ENCODE results near the gene MARCHF11. TPM values are rescaled to one million over a fixed set of nuclear protein-coding genes. Genes with fewer than 3 reads are reported as not detected.

The MARCHF11 gene
- total RNA-seq, 1 experiment from 2014 or later, result not detected

DNA sequence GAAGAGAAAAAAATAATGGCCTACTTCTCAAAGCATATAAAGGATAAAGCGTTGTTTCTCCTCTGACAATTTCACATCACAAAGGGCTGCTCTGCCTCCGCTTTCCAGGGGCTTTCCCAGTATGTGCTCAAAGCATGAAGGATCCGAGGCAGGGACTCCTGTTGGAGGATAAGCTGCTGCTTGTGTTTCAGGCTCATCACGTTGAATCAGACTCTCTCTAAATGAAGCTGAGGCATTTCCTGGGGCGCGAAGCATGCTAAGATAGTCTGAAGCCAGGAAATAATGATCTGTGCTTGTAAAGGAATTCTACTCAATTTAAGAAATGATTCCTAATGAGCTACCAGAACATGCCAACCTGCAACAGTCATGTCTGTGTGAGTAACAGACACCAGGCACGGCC is 97.5 kb downstream of the MARCHF11 start:
- TF ChIP-seq, protein P1, sequence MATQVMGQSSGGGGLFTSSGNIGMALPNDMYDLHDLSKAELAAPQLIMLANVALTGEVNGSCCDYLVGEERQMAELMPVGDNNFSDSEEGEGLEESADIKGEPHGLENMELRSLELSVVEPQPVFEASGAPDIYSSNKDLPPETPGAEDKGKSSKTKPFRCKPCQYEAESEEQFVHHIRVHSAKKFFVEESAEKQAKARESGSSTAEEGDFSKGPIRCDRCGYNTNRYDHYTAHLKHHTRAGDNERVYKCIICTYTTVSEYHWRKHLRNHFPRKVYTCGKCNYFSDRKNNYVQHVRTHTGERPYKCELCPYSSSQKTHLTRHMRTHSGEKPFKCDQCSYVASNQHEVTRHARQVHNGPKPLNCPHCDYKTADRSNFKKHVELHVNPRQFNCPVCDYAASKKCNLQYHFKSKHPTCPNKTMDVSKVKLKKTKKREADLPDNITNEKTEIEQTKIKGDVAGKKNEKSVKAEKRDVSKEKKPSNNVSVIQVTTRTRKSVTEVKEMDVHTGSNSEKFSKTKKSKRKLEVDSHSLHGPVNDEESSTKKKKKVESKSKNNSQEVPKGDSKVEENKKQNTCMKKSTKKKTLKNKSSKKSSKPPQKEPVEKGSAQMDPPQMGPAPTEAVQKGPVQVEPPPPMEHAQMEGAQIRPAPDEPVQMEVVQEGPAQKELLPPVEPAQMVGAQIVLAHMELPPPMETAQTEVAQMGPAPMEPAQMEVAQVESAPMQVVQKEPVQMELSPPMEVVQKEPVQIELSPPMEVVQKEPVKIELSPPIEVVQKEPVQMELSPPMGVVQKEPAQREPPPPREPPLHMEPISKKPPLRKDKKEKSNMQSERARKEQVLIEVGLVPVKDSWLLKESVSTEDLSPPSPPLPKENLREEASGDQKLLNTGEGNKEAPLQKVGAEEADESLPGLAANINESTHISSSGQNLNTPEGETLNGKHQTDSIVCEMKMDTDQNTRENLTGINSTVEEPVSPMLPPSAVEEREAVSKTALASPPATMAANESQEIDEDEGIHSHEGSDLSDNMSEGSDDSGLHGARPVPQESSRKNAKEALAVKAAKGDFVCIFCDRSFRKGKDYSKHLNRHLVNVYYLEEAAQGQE (IDR thresholded peaks at IDR 0.05; ENCODE audit: insufficient read depth in 1 of 2, low read depth in 2 of 2, low read length in 1 of 2), result no peak
- TF ChIP-seq POLR2AphosphoS5 (IDR thresholded peaks at IDR 0.05; ENCODE audit: low read depth, low read length) (no peak), SIN3A (IDR thresholded peaks at IDR 0.05; ENCODE audit: borderline replicate concordance, insufficient read depth, low read depth, low read length) (no peak), TCF7L2 (IDR thresholded peaks at IDR 0.05; ENCODE audit: low read depth, low read length) (no peak)
- TF ChIP-seq, protein P2, sequence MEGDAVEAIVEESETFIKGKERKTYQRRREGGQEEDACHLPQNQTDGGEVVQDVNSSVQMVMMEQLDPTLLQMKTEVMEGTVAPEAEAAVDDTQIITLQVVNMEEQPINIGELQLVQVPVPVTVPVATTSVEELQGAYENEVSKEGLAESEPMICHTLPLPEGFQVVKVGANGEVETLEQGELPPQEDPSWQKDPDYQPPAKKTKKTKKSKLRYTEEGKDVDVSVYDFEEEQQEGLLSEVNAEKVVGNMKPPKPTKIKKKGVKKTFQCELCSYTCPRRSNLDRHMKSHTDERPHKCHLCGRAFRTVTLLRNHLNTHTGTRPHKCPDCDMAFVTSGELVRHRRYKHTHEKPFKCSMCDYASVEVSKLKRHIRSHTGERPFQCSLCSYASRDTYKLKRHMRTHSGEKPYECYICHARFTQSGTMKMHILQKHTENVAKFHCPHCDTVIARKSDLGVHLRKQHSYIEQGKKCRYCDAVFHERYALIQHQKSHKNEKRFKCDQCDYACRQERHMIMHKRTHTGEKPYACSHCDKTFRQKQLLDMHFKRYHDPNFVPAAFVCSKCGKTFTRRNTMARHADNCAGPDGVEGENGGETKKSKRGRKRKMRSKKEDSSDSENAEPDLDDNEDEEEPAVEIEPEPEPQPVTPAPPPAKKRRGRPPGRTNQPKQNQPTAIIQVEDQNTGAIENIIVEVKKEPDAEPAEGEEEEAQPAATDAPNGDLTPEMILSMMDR (IDR thresholded peaks at IDR 0.05), result no peak
- BruUV-seq (replicated peaks), result no TSS peak
- H3K27ac ChIP-seq (ENCODE audit: low read length), result no peak overlapping the region
- no peak overlapping the region for H3K4me3 ChIP-seq (ENCODE audit: low read depth in 2 of 2, low read length in 2 of 2)
- ChIA-PET CTCF (no interaction called here), POLR2A (no interaction called here)
- no peaks in the 10 kb centered on the region for H3K36me3 ChIP-seq (ENCODE audit: control insufficient read depth, insufficient read depth, low read length)
- intact Hi-C loops (cut with micrococcal nuclease; ENCODE audit: unreplicated experiment) (no loop called here), in situ Hi-C loops (cut with HindIII; ENCODE audit: low pct_unique_long_range_greater_than_20kb, low sequenced_read_pairs) (no loop called here)
- H3K9me3 ChIP-seq (ENCODE audit: control insufficient read depth, insufficient read depth, low read depth, low read length), result no peaks in the 10 kb centered on the region
- no peak for ATAC-seq
- no peaks in the 10 kb centered on the region for H3K4me1 ChIP-seq (ENCODE audit: control insufficient read depth, insufficient read depth, low read length)
- no peaks in the 10 kb centered on the region for H3K27me3 ChIP-seq (ENCODE audit: control insufficient read depth, insufficient read depth, low read length)
- DNase-seq (ENCODE audit: low read depth, low spot score), result no peak

DNA sequence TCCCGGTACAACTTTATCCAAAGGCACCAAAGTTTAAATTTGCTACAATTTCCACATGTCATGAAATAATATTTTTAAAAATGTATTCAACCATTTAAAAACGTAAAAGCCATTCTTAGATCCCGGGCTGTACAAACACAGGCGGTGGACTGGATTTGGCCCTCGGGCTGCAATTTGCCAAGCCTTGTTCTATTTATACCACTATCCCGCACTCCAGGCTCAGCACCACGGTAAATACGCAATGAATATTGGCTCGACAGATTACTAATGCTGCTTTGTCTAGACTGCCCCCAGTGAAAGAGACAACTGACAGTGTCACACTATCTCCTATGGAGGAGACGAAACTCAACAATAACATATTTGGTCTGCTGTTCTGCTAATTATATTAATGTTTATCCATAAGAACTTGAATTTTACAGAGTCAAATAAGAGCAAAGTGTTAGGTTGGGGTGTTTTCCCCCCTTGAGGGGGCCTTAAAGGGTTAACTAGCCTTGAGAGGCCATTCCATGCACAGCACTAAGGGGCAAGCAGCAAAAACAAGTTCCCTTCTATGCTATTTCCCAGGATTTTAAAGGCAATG is 98.1 kb downstream of the MARCHF11 start:
- Histone ChIP-seq H3K27ac (ENCODE audit: low read length) (no peak overlapping the region), H3K9me3 (ENCODE audit: control insufficient read depth, insufficient read depth, low read depth, low read length) (no peaks in the 10 kb centered on the region), H3K4me1 (ENCODE audit: control insufficient read depth, insufficient read depth, low read length) (no peaks in the 10 kb centered on the region), H3K4me3 (ENCODE audit: low read depth in 2 of 2, low read length in 2 of 2) (no peak overlapping the region), H3K27me3 (ENCODE audit: control insufficient read depth, insufficient read depth, low read length) (no peaks in the 10 kb centered on the region), H3K36me3 (ENCODE audit: control insufficient read depth, insufficient read depth, low read length) (no peaks in the 10 kb centered on the region)
- CTCF ChIA-PET, result no interaction called here
- intact Hi-C loops (cut with micrococcal nuclease; ENCODE audit: unreplicated experiment), result no loop called here
- in situ Hi-C loops (cut with HindIII; ENCODE audit: low pct_unique_long_range_greater_than_20kb, low sequenced_read_pairs), result no loop called here
- POLR2A ChIA-PET, result no interaction called here
- no peak for DNase-seq (ENCODE audit: low read depth, low spot score)
- TF ChIP-seq POLR2AphosphoS5 (IDR thresholded peaks at IDR 0.05; ENCODE audit: low read depth, low read length) (no peak), SIN3A (IDR thresholded peaks at IDR 0.05; ENCODE audit: borderline replicate concordance, insufficient read depth, low read depth, low read length) (no peak), TCF7L2 (IDR thresholded peaks at IDR 0.05; ENCODE audit: low read depth, low read length) (no peak)
- TF ChIP-seq, protein P1 (IDR thresholded peaks at IDR 0.05; ENCODE audit: insufficient read depth in 1 of 2, low read depth in 2 of 2, low read length in 1 of 2), result no peak
- TF ChIP-seq, protein P2 (IDR thresholded peaks at IDR 0.05), result no peak
- no peak for ATAC-seq
- no TSS peak for BruUV-seq (replicated peaks)

Measured in Panc1 (cell line).